ENCODE results near the gene AUNIP.

Gene AUNIP

DNA sequence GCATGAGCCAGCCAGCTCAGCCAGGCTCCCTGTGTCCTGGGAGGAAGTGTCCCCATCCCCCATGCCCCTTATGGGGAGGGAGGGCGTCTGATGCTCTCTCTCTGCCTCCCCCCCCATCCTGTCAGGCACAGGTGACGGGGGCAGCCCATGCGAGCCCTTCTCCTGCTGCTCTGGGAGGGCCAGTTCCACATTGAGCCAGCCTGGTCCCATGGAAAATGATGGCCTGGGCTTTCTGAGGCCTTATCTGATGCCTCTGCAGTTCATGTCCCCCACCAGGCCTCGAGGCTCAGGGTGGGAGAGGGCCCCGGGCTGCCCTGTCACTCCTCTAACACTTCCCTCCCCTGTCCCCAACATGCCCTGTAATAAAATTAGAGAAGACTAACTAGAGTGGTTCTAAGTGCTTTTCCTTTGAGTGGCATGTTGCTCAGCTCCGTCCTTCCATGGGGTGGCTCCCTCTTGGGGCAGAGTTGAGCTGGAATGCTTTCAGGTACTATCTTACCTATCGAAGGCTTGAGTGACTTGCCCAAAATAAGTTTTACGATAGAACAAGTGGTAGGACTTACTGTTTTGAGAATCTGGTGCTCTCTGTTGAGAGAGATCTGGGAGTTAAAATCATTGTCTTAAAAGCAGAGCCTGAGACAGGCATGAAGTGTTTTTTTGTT, 41.3 kb downstream of the AUNIP start (continued):
- TF ChIP-seq ZNF416 (tag by site-specific recombination; IDR thresholded peaks at IDR 0.05) (no peak), ZNF701 (tag by site-specific recombination; IDR thresholded peaks at IDR 0.05) (no peak), ZBTB20 (tag by site-specific recombination; IDR thresholded peaks at IDR 0.05) (0 out of 2 replicates have a peak, but pooled peaks have one; percentile 20), REPIN1 (tag by site-specific recombination; IDR thresholded peaks at IDR 0.05; ENCODE audit: low read depth) (no peak), GLI4 (tag by site-specific recombination; IDR thresholded peaks at IDR 0.05) (no peak), ZNF354C (tag by site-specific recombination; IDR thresholded peaks at IDR 0.05; ENCODE audit: borderline replicate concordance, low read depth) (no peak), ZBTB7A (tag by site-specific recombination; IDR thresholded peaks at IDR 0.05; ENCODE audit: low read depth) (no peak), GLIS2 (tag by site-specific recombination; IDR thresholded peaks at IDR 0.05) (0 out of 2 replicates have a peak, but pooled peaks have one; percentile 30), KLF9 (tag by site-specific recombination; IDR thresholded peaks at IDR 0.05; ENCODE audit: low read depth) (no peak), ZNF76 (tag by site-specific recombination; IDR thresholded peaks at IDR 0.05; ENCODE audit: borderline replicate concordance, low read depth) (no peak), ZNF548 (tag by site-specific recombination; IDR thresholded peaks at IDR 0.05) (no peak), ZFHX2 (tag by site-specific recombination; conservative IDR thresholded peaks at IDR 0.05) (no peak), ZNF449 (tag by site-specific recombination; IDR thresholded peaks at IDR 0.05) (peak; percentile 85), SCRT2 (tag by site-specific recombination; IDR thresholded peaks at IDR 0.05) (no peak), ZNF398 (tag by site-specific recombination; IDR thresholded peaks at IDR 0.05) (peak; percentile 88), ZNF211 (tag by site-specific recombination; IDR thresholded peaks at IDR 0.05; ENCODE audit: low read depth) (no peak)

- TF ChIP-seq SP7 (tag by site-specific recombination; IDR thresholded peaks at IDR 0.05) (no peak), ZNF664 (tag by site-specific recombination; IDR thresholded peaks at IDR 0.05) (no peak), ZNF10 (tag by site-specific recombination; IDR thresholded peaks at IDR 0.05) (no peak), ZNF561 (tag by site-specific recombination; IDR thresholded peaks at IDR 0.05; ENCODE audit: borderline replicate concordance) (no peak), GLI4 (tag by site-specific recombination; IDR thresholded peaks at IDR 0.05) (no peak), KLF10 (tag by site-specific recombination; IDR thresholded peaks at IDR 0.05) (no peak)
- TF ChIP-seq, protein P1, sequence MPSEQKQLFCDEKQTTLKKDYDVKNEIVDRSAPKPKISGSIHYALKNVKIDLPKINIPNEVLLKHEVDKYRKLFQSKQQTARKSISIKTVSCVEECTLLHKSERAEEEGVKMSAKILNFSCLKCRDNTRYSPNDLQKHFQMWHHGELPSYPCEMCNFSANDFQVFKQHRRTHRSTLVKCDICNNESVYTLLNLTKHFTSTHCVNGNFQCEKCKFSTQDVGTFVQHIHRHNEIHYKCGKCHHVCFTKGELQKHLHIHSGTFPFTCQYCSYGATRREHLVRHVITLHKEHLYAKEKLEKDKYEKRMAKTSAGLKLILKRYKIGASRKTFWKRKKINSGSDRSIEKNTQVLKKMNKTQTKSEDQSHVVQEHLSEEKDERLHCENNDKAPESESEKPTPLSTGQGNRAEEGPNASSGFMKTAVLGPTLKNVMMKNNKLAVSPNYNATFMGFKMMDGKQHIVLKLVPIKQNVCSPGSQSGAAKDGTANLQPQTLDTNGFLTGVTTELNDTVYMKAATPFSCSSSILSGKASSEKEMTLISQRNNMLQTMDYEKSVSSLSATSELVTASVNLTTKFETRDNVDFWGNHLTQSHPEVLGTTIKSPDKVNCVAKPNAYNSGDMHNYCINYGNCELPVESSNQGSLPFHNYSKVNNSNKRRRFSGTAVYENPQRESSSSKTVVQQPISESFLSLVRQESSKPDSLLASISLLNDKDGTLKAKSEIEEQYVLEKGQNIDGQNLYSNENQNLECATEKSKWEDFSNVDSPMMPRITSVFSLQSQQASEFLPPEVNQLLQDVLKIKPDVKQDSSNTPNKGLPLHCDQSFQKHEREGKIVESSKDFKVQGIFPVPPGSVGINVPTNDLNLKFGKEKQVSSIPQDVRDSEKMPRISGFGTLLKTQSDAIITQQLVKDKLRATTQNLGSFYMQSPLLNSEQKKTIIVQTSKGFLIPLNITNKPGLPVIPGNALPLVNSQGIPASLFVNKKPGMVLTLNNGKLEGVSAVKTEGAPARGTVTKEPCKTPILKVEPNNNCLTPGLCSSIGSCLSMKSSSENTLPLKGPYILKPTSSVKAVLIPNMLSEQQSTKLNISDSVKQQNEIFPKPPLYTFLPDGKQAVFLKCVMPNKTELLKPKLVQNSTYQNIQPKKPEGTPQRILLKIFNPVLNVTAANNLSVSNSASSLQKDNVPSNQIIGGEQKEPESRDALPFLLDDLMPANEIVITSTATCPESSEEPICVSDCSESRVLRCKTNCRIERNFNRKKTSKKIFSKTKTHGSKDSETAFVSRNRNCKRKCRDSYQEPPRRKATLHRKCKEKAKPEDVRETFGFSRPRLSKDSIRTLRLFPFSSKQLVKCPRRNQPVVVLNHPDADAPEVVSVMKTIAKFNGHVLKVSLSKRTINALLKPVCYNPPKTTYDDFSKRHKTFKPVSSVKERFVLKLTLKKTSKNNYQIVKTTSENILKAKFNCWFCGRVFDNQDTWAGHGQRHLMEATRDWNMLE (tag by site-specific recombination; conservative IDR thresholded peaks at IDR 0.05; ENCODE audit: low read depth): no peak
- Histone ChIP-seq H3K4me1 (ENCODE audit: control insufficient read depth, insufficient read depth, low read length) (peaks cover 6% of the 10 kb centered on the region; the same call in 1 of the 2 replicates), H3K36me3 (ENCODE audit: control insufficient read depth in 2 of 2, insufficient read depth in 1 of 2, low read length in 2 of 2) (peaks cover 7 to 55% of the 10 kb centered on the region in 2 experiments; a peak in 2 of 3 replicates), H3K4me3 (ENCODE audit: low read depth, low read length) (no peak overlapping the region), H3K9me3 (ENCODE audit: control insufficient read depth, insufficient read depth, low read depth, low read length) (no peaks in the 10 kb centered on the region), H3K27ac (ENCODE audit: extremely low read depth, low read depth, low read length) (no peak overlapping the region)
- CTCF ChIA-PET: no interaction called here
- POLR2A ChIA-PET: no interaction called here
These were observed 43.0 kb downstream of the AUNIP start for GRCh38 chr1:25816112-25816718.
